Measurements from ENCODE around the gene TP53I13.

The TP53I13 gene

DNA sequence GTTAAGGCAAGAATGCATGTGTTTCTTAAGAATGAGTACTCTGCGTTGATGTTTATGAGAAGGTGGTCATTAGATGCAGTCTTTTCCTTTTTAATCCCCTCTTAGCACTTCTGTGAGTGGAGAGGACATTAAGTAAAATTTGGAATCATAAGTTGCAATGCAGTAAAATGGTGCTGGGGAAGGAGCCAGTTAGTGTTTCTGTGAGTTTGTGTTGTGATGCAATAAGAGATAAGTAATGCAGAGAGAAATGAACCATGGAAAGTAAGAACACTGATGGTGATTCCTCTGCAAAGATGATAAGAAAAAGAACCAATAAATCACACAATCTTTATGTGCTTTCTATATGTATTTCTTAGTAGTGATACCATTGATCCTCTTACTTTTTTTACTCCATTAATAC, 21.7 kb upstream of the TP53I13 start (continued):
- TF ChIP-seq, protein P1, sequence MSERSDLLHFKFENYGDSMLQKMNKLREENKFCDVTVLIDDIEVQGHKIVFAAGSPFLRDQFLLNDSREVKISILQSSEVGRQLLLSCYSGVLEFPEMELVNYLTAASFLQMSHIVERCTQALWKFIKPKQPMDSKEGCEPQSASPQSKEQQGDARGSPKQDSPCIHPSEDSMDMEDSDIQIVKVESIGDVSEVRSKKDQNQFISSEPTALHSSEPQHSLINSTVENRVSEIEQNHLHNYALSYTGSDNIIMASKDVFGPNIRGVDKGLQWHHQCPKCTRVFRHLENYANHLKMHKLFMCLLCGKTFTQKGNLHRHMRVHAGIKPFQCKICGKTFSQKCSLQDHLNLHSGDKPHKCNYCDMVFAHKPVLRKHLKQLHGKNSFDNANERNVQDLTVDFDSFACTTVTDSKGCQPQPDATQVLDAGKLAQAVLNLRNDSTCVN (tag by site-specific recombination; optimal IDR thresholded peaks at IDR 0.05): no peak
- TF ChIP-seq BCL11A (tag by site-specific recombination; IDR thresholded peaks at IDR 0.05; ENCODE audit: low read depth): no peak

- ChIA-PET CTCF (interaction anchor here (0.7 to 2.2 kb wide), 5 partner anchors 13 to 470 kb away, joined by 3 to 15 read pairs (median 9); no protein-coding TSS in a partner anchor), POLR2A (interaction anchor here (1.1 kb wide), 1 partner anchor 12 kb away, joined by 4 read pairs; no protein-coding TSS in a partner anchor)
- Histone ChIP-seq H3K4me3 (ENCODE audit: low read depth, low read length) (no peak overlapping the region), H3K27ac (ENCODE audit: extremely low read depth, low read depth, low read length) (no peak overlapping the region), H3K9me3 (ENCODE audit: control insufficient read depth, insufficient read depth, low read depth, low read length) (no peaks in the 10 kb centered on the region), H3K4me1 (ENCODE audit: control insufficient read depth, insufficient read depth, low read length) (peaks cover 13% of the 10 kb centered on the region), H3K36me3 (ENCODE audit: control insufficient read depth in 2 of 2, insufficient read depth in 1 of 2, low read length in 2 of 2) (peaks cover 3 to 5% of the 10 kb centered on the region in 2 experiments; a peak in 2 of 3 replicates)
- no peak for TF ChIP-seq ZNF416 (tag by site-specific recombination; IDR thresholded peaks at IDR 0.05)
- TF ChIP-seq BCL6B (tag by site-specific recombination; IDR thresholded peaks at IDR 0.05): 0 out of 2 replicates have a peak, but pooled peaks have one; percentile 36
Observed at GRCh38 chr17:29549177-29549923, 19.2 kb upstream of the TP53I13 start.

- no peaks in the 10 kb centered on the region for H3K9me3 ChIP-seq (ENCODE audit: control insufficient read depth, insufficient read depth, low read depth, low read length)
- no peaks in the 10 kb centered on the region for H3K4me1 ChIP-seq (ENCODE audit: control insufficient read depth, insufficient read depth, low read length)
- TF ChIP-seq ZNF555 (tag by site-specific recombination; conservative IDR thresholded peaks at IDR 0.05): no peak
- no peak for TF ChIP-seq PRDM1 (tag by site-specific recombination; IDR thresholded peaks at IDR 0.05)
- no peak for TF ChIP-seq ZNF621 (tag by site-specific recombination; IDR thresholded peaks at IDR 0.05)
- no peak for TF ChIP-seq ZNF239 (tag by site-specific recombination; IDR thresholded peaks at IDR 0.05)
- no peak for TF ChIP-seq TRIM28 (IDR thresholded peaks at IDR 0.05; ENCODE audit: borderline replicate concordance, low read length)
- TF ChIP-seq ZNF274 (IDR thresholded peaks at IDR 0.05; ENCODE audit: low read length): no peak
- TF ChIP-seq ZNF274 (tag by site-specific recombination; IDR thresholded peaks at IDR 0.05; ENCODE audit: borderline replicate concordance): no peak
- TF ChIP-seq GLIS1 (tag by site-specific recombination; IDR thresholded peaks at IDR 0.05): no peak
- no peak for TF ChIP-seq ZBTB21 (tag by site-specific recombination; IDR thresholded peaks at IDR 0.05)
- TF ChIP-seq ZNF426 (tag by site-specific recombination; IDR thresholded peaks at IDR 0.05): no peak
- TF ChIP-seq, protein P2, sequence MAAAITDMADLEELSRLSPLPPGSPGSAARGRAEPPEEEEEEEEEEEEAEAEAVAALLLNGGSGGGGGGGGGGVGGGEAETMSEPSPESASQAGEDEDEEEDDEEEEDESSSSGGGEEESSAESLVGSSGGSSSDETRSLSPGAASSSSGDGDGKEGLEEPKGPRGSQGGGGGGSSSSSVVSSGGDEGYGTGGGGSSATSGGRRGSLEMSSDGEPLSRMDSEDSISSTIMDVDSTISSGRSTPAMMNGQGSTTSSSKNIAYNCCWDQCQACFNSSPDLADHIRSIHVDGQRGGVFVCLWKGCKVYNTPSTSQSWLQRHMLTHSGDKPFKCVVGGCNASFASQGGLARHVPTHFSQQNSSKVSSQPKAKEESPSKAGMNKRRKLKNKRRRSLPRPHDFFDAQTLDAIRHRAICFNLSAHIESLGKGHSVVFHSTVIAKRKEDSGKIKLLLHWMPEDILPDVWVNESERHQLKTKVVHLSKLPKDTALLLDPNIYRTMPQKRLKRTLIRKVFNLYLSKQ (tag by site-specific recombination; IDR thresholded peaks at IDR 0.05; ENCODE audit: borderline replicate concordance): no peak
- no peak for TF ChIP-seq IKZF3 (tag by site-specific recombination; IDR thresholded peaks at IDR 0.05)
- TF ChIP-seq HOXA7 (CRISPR knock-in tag; IDR thresholded peaks at IDR 0.05; ENCODE audit: borderline replicate concordance): no peak
- no peak for TF ChIP-seq ZNF626 (tag by site-specific recombination; IDR thresholded peaks at IDR 0.05)
- CTCF ChIA-PET: interaction anchor here (0.7 to 1.9 kb wide), 2 partner anchors 186 to 268 kb away, joined by 3 to 13 read pairs; no protein-coding TSS in a partner anchor
- peaks cover 3 to 4% of the 10 kb centered on the region in 2 experiments; a peak in 2 of 3 replicates for H3K36me3 ChIP-seq (ENCODE audit: control insufficient read depth in 2 of 2, insufficient read depth in 1 of 2, low read length in 2 of 2)
- H3K27ac ChIP-seq (ENCODE audit: extremely low read depth, low read depth, low read length): no peak overlapping the region
- H3K4me3 ChIP-seq (ENCODE audit: low read depth, low read length): no peak overlapping the region
- POLR2A ChIA-PET: interaction anchor here (1.0 kb wide), 1 partner anchor 13 kb away, joined by 4 read pairs; no protein-coding TSS in a partner anchor
Observed at GRCh38 chr17:29555840-29556239, 12.7 kb upstream of the TP53I13 start.

Data from HEK293 (cell line).